Measurements from ENCODE around the gene BRAT1.
"Not testable (repeated sequence)": the region's sequence is repeated elsewhere in the genome, so short reads cannot be mapped to it uniquely, and the experiment has no call there.

BRAT1 gene

DNA sequence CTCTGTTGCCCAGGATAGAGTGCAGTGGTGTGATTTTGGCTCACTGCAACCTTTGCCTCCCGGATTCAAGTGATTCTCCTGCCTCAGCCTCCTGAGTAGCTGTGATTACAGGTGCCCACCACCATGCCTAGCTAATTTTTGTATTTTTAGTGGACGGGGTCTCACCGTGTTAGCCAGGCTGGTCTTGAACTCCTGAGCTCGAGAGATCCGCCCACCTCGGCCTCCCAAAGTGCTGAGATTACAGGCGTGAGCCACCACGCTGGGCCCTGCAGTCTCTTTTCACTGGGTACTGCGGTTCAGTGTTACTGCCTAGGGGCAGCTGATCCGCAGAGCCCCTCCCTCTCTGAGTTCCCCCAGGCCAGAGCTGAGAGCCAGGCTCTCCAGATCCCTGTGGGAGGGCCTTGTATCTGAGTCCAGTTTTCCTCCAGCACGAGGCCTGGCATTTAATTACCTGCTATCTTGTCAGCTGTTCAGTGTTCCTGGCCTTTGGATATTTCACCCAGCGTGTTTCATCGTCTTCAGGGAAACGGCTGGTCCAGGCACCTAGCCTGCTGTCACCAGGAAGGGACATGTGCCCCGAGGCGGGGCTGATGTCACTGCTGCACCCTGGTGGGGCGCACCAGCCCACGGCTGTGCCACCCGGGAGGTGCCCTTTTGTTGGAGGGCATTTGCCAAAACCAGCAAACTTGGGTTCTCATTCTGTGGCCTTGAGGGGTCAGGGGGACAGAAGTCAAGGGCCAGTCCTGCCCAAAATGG is 19.3 kb downstream of the BRAT1 start:
- not testable (repeated sequence) for DNase-seq (ENCODE audit: low read depth)

DNA sequence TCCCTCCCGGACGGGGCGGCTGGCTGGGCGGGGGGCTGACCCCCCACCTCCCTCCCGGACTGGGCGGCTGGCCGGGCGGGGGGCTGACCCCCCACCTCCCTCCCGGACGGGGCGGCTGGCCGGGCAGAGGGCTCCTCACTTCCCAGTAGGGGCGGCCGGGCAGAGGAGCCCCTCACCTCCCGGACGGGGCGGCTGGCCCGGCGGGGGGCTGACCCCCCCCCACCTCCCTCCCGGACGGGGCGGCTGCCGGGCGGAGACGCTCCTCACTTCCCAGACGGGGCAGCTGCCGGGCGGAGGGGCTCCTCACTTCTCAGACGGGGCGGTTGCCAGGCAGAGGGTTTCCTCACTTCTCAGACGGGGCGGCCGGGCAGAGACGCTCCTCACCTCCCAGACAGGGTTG is 21.1 kb downstream of the BRAT1 start:
- not testable (repeated sequence) for DNase-seq (ENCODE audit: low read depth)

DNA sequence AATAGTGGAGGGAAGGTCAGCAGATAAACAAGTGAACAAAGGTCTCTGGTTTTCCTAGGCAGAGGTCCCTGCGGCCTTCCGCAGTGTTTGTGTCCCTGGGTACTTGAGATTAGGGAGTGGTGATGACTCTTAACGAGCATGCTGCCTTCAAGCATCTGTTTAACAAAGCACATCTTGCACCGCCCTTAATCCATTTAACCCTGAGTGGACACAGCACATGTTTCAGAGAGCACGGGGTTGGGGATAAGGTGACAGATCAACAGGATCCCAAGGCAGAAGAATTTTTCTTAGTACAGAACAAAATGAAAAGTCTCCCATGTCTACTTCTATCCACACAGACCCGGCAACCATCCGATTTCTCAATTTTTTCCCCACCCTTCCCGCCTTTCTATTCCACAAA is 21.8 kb downstream of the BRAT1 start:
- DNase-seq (ENCODE audit: low read depth) = not testable (repeated sequence)

DNA sequence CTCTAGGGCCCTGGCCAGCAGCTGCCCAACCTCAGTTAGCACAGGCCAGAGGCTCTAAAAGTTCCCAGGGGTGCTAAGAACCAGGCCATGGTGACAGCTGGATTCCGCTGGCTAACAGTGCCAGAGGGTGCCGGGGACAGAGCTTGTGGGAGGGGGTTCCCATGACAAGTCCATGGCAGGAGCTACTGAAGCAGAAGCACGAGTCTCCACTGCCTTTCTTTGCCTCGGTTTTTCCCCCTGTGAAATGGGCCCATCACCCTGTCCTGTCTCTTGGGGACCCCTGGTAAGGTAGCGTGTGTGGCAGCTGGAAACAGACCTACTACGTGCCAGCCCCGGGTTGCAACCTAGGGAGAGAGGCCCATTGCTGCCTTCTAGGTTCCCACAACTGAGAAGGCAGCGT is 22.5 kb downstream of the BRAT1 start:
- DNase-seq (ENCODE audit: low read depth) = not testable (repeated sequence)

DNA sequence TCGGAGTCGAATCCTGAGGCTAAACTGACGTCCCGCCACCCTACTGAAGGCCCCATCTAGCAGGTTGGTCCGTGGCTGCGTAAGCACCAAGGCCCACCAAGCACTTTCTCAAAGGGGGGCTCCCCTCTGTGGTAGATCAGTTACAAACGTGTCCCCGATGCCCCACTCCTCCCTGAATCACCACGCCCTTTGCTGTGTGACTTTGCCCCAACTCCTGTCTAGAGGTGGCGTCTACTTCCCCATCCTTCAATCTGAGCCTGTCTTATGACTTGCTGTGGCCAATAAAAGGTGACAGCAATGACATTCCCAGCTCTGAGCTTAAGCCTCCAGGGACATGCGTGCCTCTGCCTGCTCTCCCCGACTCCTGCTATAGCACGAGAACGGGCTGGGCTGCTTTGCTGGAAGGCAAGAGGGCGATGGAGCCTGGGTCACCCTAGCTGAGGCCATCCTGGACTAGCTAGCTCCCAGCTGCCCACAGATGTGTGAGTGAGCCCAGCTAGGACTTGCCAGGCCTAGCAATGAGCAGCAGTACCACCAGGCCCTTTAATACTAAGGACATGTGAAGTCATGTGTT is 23.0 kb downstream of the BRAT1 start:
- not testable (repeated sequence) for DNase-seq (ENCODE audit: low read depth)

DNA sequence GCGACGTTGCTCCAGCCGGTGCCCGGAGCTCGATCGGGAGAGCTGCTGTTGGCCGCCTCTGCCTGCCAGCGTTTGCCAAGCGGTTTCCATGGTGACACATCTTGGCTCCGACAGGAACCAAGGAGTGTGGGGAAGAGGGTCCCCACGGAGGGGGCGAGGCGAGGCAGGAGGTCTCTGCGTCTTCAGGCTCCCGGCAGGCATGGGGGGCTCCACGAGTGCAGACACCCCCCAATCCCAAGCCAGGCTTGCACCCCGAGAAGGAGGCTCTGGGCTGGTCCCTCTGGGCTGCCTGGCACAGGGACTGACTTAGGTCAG is 23.6 kb downstream of the BRAT1 start:
- DNase-seq (ENCODE audit: low read depth) = not testable (repeated sequence)

DNA sequence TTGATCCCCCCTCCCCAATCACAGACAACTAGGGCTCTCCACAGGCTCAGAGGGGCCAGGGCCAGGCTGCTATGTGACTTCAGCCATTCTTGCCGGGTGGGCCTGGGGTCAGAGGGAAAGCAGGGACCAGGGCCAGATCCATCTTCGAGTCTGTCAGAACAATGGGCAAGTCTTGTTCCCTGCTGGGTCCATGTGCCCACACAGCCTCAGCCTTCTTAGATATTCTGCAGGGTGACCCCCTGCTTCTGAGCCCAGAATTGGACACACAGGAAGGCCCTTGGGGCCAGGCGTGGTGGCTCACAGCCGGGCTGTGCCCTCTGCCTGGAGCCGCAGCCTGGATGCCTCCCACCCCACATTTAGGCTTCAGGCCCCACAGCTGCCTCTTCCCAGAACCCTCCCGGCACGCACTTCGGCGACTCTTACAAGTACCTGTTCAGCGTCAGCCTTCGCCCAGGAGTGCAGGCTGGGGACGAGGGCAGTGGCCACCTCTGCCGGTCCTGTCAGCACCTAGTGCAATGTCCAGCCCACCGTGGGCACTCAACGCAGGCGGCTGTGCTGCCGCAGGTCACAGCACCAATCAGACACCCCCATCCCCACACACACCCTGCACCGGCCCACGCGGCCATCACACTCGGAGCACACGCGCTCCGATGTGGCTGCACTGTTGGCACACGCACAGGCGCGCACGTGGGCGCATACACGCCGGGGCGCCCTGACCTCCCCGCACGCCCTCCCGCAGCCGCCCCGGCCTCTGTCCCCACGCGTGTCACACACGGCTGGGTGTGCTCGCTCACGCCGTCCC is 24.1 kb downstream of the BRAT1 start:
- DNase-seq (ENCODE audit: low read depth) = not testable (repeated sequence)

DNA sequence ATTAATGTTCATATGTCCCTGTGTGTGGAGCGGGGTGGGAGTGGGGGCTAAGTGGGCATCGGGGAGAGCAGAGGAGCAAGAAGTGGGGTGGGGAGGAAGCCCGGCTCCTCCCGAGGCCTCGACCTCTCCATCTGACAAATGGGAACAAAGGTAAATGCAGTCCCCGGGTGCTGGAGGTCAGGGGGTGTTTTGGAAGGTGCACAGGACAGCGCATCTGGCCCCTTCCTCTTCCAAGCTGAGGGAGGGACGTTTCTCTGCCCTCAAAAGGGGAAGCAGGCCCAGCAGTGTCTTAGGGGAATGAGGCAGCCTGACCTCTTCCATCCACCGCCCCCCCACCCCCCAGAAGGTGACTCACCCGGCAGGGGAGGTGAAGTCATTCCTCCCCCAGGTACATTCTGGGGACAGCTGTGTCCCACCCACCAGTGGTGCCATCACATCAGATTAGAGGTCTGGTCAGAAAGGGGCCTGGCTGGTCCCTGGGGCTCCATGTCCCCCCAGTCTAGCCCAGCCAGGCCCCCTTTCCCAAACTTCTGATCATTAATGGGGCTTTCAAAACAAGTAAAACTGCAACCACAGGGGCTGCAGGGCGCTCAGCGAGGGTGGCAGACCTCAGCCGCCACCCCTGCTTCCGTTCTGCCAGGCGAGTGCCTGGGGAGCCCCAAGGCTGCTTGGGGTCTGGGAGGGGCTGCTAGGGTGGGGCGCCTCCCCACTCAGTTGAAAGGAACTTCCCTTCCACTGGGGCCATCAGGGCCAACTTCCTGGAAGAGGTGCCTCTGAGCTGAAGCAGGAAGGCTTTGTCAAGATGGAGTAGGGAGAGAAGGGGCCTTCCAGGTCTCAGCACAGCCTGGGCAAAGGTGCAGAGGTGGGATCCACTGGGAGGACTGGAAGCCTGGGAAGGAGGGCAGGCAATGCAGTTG is 25.0 kb downstream of the BRAT1 start:
- DNase-seq (ENCODE audit: low read depth) = no peak

DNA sequence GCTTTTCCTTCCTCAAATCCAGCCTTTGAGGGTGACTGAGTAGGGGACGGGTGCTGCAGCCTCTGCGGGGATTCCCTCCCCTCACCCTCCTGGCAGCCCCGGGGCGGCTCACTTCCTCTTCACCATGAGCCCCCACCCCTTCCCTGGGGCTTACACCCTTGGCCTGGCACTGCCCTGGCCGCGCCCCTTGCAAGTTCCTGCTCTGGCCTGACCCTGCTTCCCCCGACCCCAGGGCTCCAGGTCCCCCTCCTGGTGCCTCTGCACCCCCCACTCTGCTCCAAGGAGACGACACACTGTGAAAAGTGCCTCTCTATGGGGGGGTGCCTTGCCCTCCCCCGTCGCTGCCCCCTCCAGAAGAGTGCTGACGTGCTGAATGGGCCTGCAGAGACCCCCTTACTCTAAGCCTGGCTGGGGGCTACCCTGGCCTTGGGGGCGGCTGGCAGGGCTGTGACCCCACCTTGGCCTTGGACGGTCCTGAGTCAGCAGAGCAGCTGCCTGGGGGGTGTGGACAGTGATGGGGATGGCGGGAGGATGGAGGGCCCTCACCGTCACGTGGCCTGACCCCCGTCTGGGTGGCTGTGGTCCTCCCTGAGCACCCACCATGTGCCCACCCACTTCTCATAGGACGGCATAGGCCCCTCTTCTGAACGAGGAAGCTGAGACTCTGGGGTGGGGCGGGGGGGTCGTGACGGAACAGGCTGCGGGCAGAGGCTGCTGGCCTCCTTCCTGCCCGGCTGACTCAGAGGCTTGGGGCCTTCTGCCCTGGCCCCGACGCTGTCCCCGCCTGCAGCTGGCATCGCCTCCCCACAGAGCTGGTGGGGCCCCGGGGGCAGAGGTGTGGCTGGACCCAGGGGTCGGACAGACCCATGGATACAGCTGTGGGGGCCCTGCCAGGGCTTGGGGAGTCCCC is 25.9 kb downstream of the BRAT1 start:
- DNase-seq (ENCODE audit: low read depth) = no peak

DNA sequence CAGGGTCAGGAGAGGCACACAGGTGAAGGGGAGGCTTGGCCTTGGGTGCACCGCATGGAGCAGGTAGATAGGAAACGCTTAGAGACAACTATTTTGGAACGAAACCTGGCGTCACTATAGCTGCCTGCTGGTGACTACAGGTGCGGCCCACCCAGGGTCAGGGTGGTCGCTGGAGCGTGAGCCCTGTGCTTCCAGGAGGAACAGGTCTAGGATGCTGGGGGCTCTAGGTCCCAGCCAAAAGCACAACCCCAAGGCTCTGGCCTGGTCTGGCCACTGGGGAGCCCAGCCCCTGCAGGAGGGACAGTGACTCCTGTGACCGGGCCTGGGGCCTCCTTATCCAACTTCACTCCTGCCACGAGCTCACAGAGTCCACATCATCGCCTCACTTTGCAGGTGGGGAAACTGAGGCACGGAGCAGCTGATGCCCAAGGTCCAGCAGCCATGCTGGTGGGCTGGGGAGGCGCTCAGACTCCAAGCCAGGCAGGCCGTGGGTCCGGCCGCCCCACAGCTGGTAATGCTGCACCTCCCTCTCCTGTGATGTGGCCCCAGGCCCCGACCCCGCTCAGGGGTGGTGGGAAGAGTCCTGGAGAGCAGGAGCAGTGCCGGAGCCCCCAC is 26.7 kb downstream of the BRAT1 start:
- no peak for DNase-seq (ENCODE audit: low read depth)

DNA sequence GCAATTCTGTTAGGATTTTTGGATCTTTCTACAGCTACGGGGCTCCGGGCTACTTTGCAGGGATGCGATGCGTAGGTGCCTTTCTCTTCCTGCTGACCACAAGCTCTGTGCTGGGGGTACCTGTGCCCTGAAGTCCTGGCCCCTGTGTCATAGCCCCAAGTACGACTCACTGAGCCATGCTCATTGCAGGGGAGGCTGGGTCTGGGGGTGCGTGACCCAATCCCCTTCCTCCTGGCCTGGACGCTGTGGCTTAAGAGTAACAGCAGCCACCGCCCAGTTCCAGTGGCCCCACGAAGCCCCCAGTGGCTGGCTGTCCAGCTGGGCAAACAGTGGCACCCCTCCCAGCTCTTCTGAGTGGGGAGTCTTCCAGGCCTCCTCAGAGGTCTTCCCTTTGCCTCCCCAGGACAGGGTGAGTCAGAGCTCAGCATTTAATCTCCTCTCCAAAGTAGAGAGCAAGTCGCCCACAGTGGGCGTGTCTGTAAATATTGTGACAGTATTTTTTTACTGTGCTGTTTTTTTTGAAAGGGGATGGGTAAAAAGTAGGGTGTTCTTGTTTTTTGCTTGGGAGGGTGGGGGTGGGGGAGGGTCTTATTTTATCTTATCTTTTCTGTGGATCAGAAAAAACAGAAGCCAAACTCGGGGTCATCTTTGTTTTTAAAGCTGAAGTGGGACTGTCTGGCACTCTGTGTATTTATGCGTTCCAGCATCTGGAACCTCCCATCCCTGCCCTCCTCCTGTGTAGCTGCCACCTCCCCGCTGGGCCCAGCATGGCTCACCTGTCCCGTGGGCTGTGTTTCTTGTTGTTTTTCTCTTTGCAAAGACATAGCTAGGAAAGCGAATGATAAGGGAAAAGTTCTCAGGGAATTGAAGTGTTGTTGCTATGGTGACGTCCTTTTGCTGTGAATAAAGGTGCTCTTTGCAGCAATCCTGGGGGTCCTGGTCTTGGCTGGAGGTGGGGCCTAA is 27.5 kb downstream of the BRAT1 start:
- peak; percentile 54 for DNase-seq (ENCODE audit: low read depth)

DNA sequence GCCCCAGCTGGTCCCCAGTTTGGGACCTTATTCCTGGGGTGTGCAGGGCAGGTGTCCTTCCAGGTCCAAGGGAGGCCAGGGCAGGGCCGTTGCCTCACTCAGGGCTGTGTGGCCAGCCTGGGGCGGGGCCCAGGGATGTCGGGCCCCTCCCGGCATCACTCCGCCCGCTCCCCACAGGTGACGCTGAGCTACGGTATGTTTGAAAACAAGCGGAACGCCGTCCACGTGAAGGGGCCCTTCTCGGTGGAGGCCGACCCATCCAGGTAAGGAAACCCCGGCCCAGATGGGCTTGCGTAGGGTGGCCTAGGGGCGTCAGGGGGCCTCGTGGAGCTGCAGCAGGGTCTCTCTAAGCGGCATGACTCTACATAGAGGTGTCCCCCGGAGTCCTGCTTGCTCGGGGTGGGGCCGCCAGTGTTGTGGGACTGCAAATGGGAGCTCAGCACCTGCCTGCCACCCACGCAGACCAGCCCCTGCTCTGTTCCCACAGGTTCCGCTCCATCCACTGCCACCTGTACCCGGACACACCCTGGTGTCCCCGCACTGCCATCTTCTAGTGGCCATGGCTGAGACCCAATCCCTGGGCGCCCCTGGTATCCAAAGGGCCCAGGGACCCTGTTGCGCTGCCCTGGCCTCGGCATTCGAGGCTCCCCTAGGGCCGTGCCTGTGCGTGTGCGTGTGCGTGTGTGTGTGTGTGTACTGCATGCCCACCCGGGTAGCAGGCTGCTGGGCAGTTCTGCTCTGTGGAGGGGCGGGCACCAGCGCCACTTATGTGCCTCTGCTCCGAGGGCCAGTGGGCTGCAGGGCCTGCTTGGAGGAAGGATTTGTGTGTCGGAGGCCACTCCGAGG is 28.4 kb downstream of the BRAT1 start:
- DNase-seq (ENCODE audit: low read depth) = no peak

DNA sequence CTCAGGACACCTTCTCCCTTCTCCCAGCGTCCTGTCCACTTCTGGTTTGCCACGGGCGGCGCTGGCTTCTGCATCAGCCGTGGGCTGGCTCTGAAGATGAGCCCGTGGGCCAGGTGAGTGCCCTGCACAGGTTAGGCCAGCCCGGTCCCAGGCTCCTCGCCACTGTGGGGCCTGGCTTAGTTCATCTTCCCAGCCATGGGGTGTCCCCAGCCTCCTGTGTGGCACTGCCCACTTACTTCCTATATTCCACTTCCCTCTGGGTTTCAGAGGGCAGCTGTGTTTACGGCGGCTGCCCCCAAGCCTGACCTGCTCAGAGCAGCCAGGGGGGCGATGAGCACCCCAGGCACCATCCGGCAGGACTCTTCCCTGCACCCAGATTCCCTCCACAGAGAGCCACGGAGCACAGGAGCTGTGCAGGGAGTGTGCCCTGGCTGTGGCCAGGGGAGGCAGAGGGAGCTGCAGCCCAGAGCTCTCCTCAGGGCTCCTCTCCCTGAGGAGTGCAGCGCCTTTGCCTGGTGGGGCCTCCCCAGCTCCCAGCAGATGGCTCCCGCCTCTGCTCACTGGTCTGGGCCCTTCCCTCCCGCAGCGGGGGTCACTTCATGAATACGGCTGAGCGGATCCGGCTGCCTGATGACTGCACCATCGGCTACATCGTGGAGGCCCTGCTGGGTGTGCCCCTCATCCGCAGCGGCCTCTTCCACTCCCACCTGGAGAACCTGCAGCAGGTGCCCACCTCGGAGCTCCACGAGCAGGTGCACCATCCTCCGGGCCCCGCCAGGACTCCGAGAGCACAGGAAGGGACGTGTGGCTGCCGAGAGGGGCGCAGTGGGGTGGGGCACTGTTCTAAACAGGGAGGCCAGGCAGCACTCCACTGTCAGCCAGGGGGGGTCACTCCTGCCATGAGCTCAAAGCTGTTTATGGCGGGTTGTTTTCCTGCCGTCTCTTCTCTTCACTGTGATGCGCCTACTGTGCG is 29.4 kb downstream of the BRAT1 start:
- DNase-seq (ENCODE audit: low read depth) = no peak

DNA sequence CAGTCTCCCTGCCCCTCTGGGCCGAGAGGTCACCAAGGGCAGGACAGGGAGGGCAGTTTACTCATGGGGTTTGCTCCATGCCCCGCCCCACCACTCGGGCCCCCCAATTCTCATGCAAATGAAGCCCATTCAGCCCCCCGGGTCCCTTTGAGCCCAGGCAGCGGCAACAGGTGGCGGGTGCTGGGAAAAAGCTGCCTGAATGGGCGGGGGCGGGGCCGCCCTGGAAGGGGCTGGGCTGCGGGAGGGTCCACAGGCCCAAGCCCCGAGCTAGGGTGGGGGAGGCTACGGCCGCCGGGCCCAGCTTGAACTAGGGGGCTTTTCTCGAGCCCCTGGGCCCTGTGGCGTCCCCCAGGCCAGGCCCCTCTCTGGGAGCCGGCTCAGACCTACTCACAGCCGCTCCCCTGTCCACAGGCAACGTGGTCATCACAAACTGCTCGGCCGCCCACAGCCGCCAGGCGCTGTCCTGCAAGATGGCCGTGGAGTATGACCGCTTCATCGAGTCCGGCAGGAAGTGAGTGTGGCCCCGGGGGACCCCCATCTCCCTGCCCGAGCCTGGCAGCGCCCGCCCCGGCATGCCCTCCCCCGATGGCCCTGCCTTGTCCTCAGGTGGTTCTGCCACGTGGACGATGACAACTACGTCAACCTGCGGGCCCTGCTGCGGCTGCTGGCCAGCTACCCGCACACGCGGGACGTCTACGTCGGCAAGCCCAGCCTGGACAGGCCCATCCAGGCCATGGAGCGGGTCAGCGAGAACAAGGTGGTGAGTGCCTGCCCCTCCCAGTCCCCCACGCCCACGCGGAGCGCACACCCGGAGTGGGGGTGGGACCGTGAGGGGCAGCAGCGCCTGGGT is 30.3 kb downstream of the BRAT1 start:
- DNase-seq (ENCODE audit: low read depth) = no peak

DNA sequence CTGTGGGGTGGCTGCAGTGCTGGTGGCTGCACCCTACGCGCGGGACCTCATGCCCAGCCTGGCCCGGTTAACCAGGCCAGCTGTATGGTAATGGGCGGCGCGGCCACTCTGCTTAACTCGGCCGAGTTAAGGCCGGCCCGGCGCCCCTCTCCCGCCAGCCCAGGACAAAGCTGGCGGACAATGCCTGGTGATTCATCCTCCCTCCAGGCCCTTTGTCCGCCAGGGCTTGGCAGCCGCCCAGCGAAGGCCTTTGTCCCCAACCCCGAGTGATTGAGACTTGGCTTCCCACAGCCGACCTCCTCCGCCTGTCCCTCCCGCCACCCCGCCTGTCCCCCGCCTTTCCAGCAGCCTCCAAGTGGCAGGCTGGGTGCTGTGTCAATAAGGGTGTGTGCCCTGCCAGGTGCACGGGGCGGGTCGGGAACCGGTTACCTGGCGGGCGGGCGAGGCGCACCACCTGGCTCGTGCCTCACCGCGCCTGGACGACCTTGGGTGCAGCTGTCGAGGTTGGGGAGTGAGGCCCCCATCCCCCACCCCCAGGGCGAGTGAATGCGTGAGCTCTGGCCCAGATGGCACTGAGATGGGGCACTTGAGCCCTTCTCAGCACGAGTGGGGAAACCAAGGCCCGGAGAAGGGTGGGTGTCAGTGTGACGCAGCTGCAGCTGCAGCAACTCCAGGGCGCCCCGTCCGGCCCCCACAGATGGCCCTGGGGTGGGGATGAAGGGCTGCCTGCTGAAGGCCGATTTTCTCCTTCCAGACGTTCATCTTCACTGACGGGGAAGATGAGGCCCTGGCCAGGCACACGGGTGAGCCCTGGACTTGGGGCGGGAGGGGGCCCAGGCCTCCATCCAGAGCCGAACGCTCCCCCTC is 31.1 kb downstream of the BRAT1 start:
- DNase-seq (ENCODE audit: low read depth) = no peak
